Measurements from ENCODE around the gene SLC35G1. TPM values are rescaled to one million over a fixed set of nuclear protein-coding genes. Genes with fewer than 3 reads are reported as not detected.

SLC35G1 gene
- 3.9 and 5.5 TPM in 2 replicates for total RNA-seq

GRCh38 chr10:93893646-93894515 lies at the start of gene SLC35G1:
Gene SLC35G1, plus strand, starts transcription at chr10:93893978. Its CDS starts 56 bp downstream, at chr10:93894034.

Other genes starting within 250 kb of the SLC35G1 start
- gene FRA10AC1, start 191.4 kb upstream of the SLC35G1 start, total RNA-seq = 9.5 and 12.5 TPM in 2 replicates
- not detected in 2 replicates for gene LGI1, start 136.0 kb upstream of the SLC35G1 start, total RNA-seq
- 2.2 and 2.5 TPM in 2 replicates for gene PLCE1, start 100.0 kb downstream of the SLC35G1 start, total RNA-seq

Data from uterine smooth muscle cell (primary cell).